PC-9 (cell line): ENCODE measurements around the gene ZDHHC1. TPM values are rescaled to one million over a fixed set of nuclear protein-coding genes. Genes with fewer than 3 reads are reported as not detected.
"Not testable (repeated sequence)": the region's sequence is repeated elsewhere in the genome, so short reads cannot be mapped to it uniquely, and the experiment has no call there.

Source experiments
- BruUV-seq: library from RNA; stranded (reverse); fragments of 400-500 nt; replicated peaks from 2 replicates; lab custom pipeline; 2021; lab: Mats Ljungman, UMichigan
- CTCF ChIA-PET: fragments of 300-600 bp; sonication (Branson Sonifier 250); formaldehyde crosslinking; loops from one replicate; lab custom pipeline; 2022; ENCODE audit warnings: antibody characterized with exemption; lab: Charles Lee
- POLR2A ChIA-PET: fragments of 300-600 bp; sonication (Branson Sonifier 250); formaldehyde crosslinking; loops from one replicate; lab custom pipeline; 2022; ENCODE audit warnings: antibody characterized with exemption; ENCODE audit not compliant: unreplicated experiment; lab: Charles Lee
- DNase-seq, 2 experiments: peaks; one replicate each; pipeline versions ENCODE4 v3.0.0 to v3.0.0-alpha.2; 2015 to 2022; ENCODE audit warnings: mixed read lengths in 1 of 2
- H2AFZ ChIP-seq: fragments of 200-600 bp; sonication (generic); 2 replicates; pipeline ENCODE4 v1.8.1; 2017; ENCODE audit warnings: antibody characterized with exemption
- H3F3A ChIP-seq: fragments of 200-600 bp; sonication (generic); 2 replicates; pipeline ENCODE4 v1.8.1; 2017; ENCODE audit warnings: antibody characterized with exemption, mild to moderate bottlenecking, low read depth; ENCODE audit not compliant: insufficient read depth
- H3K27ac ChIP-seq: fragments of 200-600 bp; sonication (generic); 2 replicates; pipeline ENCODE4 v1.6.1; 2016; ENCODE audit warnings: mixed run types
- H3K27me3 ChIP-seq: fragments of 200-600 bp; sonication (generic); 2 replicates; pipeline ENCODE4 v1.6.1; 2016; ENCODE audit warnings: low read depth, mixed run types; ENCODE audit not compliant: insufficient read depth
- H3K36me3 ChIP-seq: fragments of 200-600 bp; sonication (generic); 2 replicates; pipeline ENCODE4 v1.6.1; 2016; ENCODE audit warnings: low read depth, mixed run types
- H3K4me1 ChIP-seq: fragments of 200-600 bp; sonication (generic); replicated peaks from 2 replicates; pipeline ENCODE4 v1.6.1; 2016; ENCODE audit warnings: mixed run types; ENCODE audit not compliant: insufficient read depth
- H3K4me2 ChIP-seq: fragments of 200-600 bp; sonication (generic); 2 replicates; pipeline ENCODE4 v1.6.1; 2017; ENCODE audit warnings: mixed run types
- H3K4me3 ChIP-seq: fragments of 200-600 bp; sonication (generic); 2 replicates; pipeline ENCODE4 v1.6.1; 2016; ENCODE audit warnings: mixed run types
- H3K79me2 ChIP-seq: fragments of 200-600 bp; sonication (generic); 2 replicates; pipeline ENCODE4 v1.6.1; 2017; ENCODE audit warnings: low read depth, mixed run types
- H3K9me2 ChIP-seq: fragments of 200-600 bp; sonication (generic); 2 replicates; pipeline ENCODE4 v1.8.1; 2017; ENCODE audit warnings: mild to moderate bottlenecking; ENCODE audit not compliant: insufficient read depth
- H3K9me3 ChIP-seq: fragments of 200-600 bp; sonication (generic); 2 replicates; pipeline ENCODE4 v1.8.1; 2016; ENCODE audit warnings: low read depth; ENCODE audit not compliant: insufficient read depth
- H4K20me1 ChIP-seq: fragments of 200-600 bp; sonication (generic); 2 replicates; pipeline ENCODE4 v1.8.1; 2017; ENCODE audit not compliant: insufficient read depth
- CTCF ChIP-seq: fragments of 200-600 bp; sonication (generic); conservative IDR thresholded peaks from 2 replicates; pipeline ENCODE4 v1.6.1; 2017; ENCODE audit warnings: mixed run types, antibody characterized with exemption, mild to moderate bottlenecking, moderate library complexity
- EZH2 ChIP-seq: fragments of 200-600 bp; sonication (generic); IDR thresholded peaks from 2 replicates; pipeline ENCODE4 v1.8.0; 2017; ENCODE audit warnings: antibody characterized with exemption, low read depth
- intact Hi-C: fragments of 100-400 bp; cut with micrococcal nuclease; formaldehyde crosslinking; loops from one replicate; pipeline ENCODE4 v1.10.0; 2022; ENCODE audit not compliant: unreplicated experiment
- total RNA-seq: library from RNA; stranded (reverse); gene quantifications from 2 replicates; pipeline ENCODE4 v1.2.3, GENCODE V29; 2021

Gene ZDHHC1
- total RNA-seq, 1 experiment from 2014 or later = 12.8 TPM

GRCh38 chr16:67419502-67419901, 3.2 kb upstream of the ZDHHC1 start:
- Histone ChIP-seq H3K27ac (no peak overlapping the region), H3K9me3 (no peaks in the 10 kb centered on the region), H3K4me2 (no peak overlapping the region), H3K4me3 (no peak overlapping the region), H3K79me2 (no peaks in the 10 kb centered on the region), H2AFZ (no peak overlapping the region), H3K36me3 (no peaks in the 10 kb centered on the region), H3K9me2 (no peaks in the 10 kb centered on the region), H3K27me3 (no peaks in the 10 kb centered on the region), H3F3A (peaks cover 10% of the 10 kb centered on the region; the same call in 1 of the 2 replicates), H3K4me1 (peaks cover 5% of the 10 kb centered on the region), H4K20me1 (no peaks in the 10 kb centered on the region)
- DNase-seq = no peak
- TF ChIP-seq CTCF (no peak), EZH2 (no peak)
- no TSS peak for BruUV-seq
- intact Hi-C loops = no loop called here
- CTCF ChIA-PET = interaction anchor here (0.6 kb wide), 2 partner anchors 71 to 115 kb away, joined by 5 to 6 read pairs; no protein-coding TSS in a partner anchor
- POLR2A ChIA-PET = no interaction called here

- TF ChIP-seq CTCF = no peak
- TF ChIP-seq EZH2 = no peak
- Histone ChIP-seq H3K4me1 (peaks cover 5% of the 10 kb centered on the region), H2AFZ (no peak overlapping the region), H3F3A (peaks cover 11% of the 10 kb centered on the region; the same call in 1 of the 2 replicates), H4K20me1 (no peaks in the 10 kb centered on the region), H3K27me3 (no peaks in the 10 kb centered on the region), H3K79me2 (no peaks in the 10 kb centered on the region), H3K9me3 (no peaks in the 10 kb centered on the region), H3K4me3 (no peak overlapping the region), H3K27ac (no peak overlapping the region), H3K36me3 (no peaks in the 10 kb centered on the region), H3K9me2 (no peaks in the 10 kb centered on the region), H3K4me2 (no peak overlapping the region)
- BruUV-seq = no TSS peak
- POLR2A ChIA-PET = interaction anchor here (0.7 kb wide), 1 partner anchor 27 kb away, joined by 3 read pairs; no protein-coding TSS in a partner anchor
- intact Hi-C loops = no loop called here
- CTCF ChIA-PET = interaction anchor here (0.5 to 1.2 kb wide), 2 partner anchors 11 to 402 kb away, joined by 3 to 9 read pairs; no protein-coding TSS in a partner anchor
- DNase-seq = no peak
Observed at GRCh38 chr16:67417333-67418061, 1.2 kb upstream of the ZDHHC1 start.

GRCh38 chr16:67415421-67415820, 856 bp downstream of the ZDHHC1 start:
- H3K27ac ChIP-seq, H3K9me3 ChIP-seq, DNase-seq, H3K36me3 ChIP-seq, POLR2A ChIA-PET, intact Hi-C loops, BruUV-seq, H3K79me2 ChIP-seq, H3K4me1 ChIP-seq, H3K9me2 ChIP-seq, H3K27me3 ChIP-seq, H4K20me1 ChIP-seq: not testable (repeated sequence)
- CTCF ChIA-PET = interaction anchor here (0.6 kb wide), 1 partner anchor 415 kb away, joined by 9 read pairs; no protein-coding TSS in a partner anchor
- peak overlapping the region; percentile 83 for H3K4me2 ChIP-seq
- H2AFZ ChIP-seq = peak overlapping the region; percentile 88; the same call in 1 of the 2 replicates
- H3F3A ChIP-seq = peaks cover 11% of the 10 kb centered on the region; the same call in 1 of the 2 replicates
- peak overlapping the region; percentile 62; the same call in 1 of the 2 replicates for H3K4me3 ChIP-seq
